GM19467 (cell line): ENCODE data around the gene ADAMTSL2.

Experiments
- ATAC-seq: cut with Tn5 transposase; IDR thresholded peaks from one replicate; pipeline ENCODE4 v1.9.1; 2021; ENCODE audit warnings: mild to moderate bottlenecking, moderate library complexity; ENCODE audit not compliant: unreplicated experiment

The ADAMTSL2 gene

DNA sequence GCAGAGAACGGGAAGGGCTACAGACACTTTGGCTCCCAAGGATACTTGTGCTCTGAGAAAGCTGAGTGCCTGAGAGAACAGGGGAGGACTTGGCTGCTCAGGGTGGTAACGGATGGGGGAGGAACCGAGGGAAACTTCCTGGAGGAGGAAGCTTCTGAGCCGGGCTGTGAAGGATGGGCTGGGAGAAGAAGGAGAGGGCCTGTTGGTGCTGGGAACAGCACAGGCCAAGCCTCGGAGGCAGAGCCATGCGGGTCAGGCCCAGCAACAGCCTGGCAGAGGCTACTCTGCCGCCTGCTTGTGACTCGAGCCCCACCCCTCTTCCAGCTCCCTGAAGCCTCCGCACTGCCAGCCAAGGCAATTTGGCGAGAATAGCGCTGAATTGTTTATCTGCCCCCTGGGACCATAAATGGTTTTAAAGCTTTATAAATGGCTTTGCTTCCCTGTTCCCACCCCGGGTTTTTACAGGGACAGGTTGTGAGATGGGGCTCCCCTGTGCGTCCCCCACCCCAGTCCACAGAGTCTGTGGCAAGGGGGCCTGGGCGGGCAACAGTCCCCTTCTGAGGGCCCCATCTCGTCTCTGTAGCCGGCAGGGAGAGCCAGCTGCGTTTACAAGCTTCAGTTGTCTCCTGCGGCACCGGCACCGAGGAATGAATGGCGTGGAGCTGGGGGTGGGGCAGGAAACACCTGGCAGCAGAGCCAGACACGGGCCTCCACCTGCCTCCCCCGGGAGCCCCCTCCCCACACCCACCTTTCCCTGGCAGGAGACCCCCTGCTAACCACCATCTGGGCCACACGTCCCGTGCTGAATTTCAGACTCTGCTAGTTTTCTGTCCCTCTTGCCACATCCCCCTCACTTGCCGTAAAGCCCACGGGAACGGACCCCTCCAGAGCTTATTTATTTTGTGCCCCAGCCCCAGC is 50.3 kb downstream of the ADAMTSL2 start:
- ATAC-seq = no peak

DNA sequence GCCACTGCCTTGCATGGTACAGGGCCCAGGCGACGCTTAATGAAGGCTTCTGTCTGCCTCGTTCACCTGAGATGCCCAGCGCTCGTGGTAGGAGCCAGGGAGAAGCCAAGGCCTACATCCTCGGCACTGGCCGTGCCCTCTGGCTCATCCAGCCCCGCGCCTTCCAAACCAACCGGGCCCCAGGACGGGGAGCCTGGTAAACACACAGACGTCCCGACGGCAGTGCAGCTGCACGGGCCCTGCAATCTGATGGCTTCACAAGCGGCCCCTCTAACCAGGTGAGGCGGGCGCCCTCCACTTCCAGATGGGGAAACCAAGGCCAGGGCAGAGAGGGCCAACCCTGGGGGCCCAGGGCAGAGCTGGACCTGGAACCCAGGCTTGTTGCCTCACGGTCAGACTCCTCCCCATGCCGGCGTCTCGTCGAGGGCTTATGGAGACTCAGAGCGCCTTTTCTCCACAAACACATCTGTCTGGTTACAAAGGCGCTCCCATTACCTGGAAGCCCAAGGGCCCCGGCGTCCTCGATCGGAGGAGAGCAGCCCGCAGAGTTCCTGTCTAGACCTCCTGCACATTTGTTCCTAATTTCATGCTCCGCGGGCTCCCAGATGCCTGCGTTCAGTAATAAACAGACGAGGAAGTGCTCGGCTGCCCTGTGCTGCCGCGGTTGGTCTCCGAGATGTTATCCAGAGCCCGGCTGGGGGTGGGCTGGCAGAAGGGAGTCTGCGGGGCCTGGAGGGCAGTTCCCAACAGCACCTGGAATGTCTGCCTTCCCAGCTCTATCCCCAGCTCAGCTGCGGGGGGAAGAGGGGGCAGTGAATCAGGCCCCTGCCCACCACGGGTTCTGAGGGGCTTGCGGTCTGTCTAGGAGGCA is 51.2 kb downstream of the ADAMTSL2 start:
- no peak for ATAC-seq

GRCh38 chr9:133587051-133587450 is 52.5 kb downstream of the ADAMTSL2 start:
- no peak for ATAC-seq

DNA sequence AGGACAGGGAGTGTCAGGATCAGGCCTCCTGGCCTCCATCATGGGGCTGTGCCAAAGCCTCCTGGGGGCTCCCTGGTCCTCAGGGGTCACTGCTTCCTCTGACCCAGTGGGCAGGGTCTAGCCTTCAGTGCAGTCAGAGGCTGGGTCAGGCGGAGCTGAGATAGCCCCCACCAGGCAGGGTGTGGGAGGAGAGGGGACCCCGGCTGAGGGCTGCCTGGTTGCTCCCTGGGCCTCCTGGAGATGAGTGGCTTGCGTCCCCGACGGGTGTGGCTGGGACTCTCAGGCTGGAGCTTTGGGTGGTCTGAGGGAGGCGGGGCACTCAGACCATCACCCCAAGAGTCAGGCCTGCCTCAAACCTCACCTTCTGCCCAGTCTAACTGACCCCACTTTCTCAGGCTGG is 53.0 kb downstream of the ADAMTSL2 start:
- ATAC-seq = no peak

GRCh38 chr9:133589454-133590227 is 55.1 kb downstream of the ADAMTSL2 start:
- no peak for ATAC-seq

DNA sequence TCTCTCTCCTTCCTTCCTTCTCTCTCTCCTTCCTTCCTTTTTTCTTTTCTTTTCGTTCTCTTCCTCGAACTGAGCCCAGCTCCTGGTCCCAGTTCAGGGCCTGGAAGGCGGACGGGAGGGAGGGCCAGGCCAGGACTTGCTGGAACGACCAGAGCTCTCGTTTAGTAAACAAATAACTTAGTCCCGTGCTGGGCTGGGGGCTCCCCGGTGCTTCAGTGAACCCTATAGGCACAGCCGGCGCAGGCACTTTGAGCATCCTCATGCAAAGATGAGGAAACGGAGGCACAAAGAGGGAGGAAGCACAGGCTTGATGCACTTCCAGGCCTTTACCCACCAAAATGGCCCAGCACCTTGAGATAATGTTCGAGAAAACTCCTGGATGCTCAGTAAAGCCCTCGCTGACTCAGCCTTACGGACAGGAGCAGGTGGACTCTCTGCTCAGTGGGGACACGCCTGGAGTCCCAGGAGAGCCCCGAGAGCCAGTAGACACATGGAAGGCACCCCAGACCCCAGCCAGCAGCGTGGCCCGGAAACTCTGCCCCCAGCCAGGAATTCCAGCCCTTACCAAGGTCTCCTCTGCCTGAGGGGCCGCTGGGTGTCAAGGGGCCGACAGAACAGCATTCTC is 55.8 kb downstream of the ADAMTSL2 start:
- no peak for ATAC-seq

GRCh38 chr9:133591116-133591910 is 56.8 kb downstream of the ADAMTSL2 start:
- no peak for ATAC-seq

DNA sequence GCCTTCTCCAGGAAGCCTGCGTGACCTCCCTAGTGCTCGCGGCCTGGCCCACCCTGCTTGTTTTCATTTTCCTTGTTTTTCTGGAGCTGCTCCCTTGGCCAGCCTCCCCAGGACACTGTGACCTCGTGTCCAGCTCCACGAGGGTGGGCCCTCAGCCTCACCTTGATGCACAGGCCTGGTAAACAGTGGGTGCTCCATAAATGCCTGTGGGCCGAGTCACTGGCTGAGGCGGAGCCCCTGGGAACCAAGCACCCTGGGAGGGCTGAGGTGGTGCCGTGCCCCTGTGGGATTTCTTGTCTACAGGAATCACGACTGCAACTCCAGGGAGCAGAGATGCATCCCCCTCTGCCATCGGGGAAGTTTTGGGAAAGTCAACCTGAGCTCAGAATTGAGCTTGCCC is 57.5 kb downstream of the ADAMTSL2 start:
- no peak for ATAC-seq

- ATAC-seq = no peak
These were observed 58.4 kb downstream of the ADAMTSL2 start for GRCh38 chr9:133592731-133593409.

DNA sequence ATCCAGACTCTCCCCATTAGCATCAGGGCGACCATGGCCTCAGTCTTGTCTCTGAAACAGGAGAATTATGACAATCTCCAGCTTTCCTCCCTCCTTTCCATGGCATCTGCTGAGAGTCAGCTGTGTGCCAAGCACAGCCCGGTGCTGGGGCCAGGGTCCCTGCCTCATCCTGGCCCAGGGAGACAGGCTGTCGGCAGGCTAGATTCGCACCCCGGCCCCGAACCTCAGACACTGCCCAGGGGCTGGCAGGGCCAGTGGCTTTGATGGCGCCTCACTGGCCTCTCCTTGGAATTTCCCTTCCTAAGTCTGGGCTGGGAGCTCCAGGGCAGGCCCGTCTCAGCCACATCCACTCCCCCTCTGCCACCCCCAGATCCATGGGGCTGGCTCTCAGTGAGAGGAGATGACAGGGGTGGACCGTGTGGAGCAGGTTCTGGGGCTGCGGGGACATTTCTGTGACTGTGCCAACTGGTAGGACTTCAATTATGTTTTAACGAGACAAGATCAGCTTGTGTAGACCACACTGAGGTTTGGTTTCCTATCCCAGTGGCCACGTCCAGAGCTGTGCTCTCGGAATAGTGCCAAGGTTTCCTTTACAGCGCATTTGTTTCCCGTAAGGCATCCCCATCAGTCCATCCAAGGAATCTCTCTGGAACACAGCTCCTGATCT is 59.2 kb downstream of the ADAMTSL2 start:
- ATAC-seq = no peak

DNA sequence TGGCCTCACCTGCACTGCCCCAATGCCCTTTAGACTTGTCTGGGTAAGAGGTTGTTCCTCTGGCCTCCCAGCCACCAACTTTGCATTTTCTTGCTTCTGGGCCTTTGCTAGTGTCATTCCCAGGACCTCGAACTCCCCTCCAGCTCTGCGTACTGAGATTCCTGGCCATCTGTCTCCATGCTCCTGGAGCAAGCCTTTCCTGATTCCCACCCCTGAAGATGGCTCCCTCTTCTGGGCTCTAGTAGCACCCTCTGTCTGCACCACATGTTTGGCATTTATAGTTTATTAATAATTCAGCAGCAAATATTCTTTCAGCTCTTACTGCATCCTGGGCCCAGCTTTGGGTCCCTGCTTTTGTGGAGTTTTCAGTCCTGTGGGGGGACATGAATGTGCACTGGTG is 59.8 kb downstream of the ADAMTSL2 start:
- ATAC-seq = no peak

DNA sequence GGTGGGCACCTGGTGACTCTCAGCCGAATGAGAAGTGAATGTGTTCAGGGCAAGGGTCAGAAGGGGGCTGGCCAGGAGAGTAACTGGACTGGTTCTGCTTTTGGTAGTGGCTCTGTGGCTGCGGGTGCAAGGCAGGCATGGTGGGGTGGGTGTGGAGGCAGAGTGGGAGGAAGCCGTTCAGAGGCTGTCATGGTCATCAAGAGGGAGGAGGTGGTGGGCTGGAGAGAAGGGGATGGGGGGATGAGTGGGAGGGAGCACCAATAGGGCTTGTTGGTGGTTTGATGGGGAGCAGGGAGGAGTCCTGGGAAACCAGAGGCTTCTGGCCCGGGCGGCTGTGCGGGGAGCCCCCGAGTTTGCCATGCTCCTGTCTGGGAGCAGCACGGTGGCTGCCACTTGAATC is 61.4 kb downstream of the ADAMTSL2 start:
- no peak for ATAC-seq

GRCh38 chr9:133597316-133597957 is 62.9 kb downstream of the ADAMTSL2 start:
- no peak for ATAC-seq

GRCh38 chr9:133598978-133599377 is 64.5 kb downstream of the ADAMTSL2 start:
- no peak for ATAC-seq

DNA sequence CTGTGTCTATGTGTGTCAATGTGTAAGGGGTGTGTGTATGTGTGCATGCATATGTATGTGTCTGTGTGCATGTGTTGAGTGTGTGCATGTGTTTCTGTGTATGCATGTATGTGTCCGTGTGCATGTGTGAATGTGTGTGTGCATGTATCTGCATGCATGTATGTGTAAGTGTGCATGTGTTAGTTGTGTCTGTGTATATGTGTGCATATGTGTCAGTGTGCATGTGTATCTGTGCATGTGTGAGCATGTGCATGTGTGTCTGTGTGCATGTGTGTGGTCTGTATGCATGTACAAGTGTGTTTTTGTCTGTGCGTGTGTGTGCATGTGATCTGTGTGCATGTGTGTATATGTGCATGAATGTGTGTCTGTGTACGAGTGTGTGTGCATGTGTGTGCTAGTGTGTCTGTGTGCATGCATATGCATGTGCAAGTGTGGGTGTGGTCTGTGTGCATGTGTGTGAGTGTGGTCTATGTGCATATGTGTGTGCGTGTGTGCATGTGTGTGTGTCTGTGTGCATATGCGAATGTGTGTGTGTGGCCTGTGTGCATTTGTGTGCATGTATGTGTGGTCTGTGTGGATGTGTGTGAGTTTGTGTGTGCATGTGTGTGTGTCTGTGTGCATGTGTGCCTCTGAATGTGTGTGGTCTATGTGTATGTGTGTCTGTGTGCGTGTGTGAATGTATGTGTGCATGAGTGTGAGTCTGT is 65.1 kb downstream of the ADAMTSL2 start:
- no peak for ATAC-seq

DNA sequence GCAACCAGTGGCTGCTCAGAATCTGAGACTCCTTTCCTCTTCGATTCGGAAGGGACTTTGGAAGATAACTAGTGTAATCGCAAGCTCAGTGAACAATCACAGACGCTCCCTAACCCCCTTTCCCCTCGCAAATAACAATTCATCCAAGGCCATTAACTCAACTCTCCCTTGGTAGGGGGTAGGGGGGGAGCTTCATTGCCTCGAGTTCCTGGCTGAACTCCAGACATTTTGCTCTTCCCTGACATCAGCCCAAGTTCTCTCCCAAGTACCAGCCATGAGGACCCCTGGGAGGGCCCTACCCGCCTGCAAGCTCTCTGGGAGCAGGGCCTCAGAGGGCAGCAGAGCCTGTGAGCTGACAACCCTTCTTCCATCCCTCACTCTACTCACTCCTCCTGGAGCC is 66.2 kb downstream of the ADAMTSL2 start:
- ATAC-seq = no peak

GRCh38 chr9:133601746-133602145 is 67.2 kb downstream of the ADAMTSL2 start:
- ATAC-seq = no peak

DNA sequence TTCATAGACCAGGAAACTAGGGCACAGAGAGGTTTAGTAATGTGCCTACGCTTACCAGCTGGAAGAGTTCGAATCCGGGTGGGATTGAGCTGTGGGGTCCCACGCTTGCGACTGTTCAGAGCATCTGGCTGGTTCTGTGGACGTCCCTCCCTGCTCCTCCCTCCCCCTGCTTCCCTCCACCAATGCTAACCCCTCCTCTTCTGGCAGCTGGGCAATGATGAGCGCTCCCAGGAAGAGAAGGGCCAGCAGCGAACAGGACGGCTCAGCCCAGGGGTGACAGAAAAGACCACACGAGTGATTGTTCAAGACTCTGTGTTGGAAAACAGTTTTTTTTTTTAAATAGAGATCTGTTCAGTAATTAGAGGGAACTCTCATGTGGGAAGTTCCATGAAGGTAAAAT is 67.8 kb downstream of the ADAMTSL2 start:
- no peak for ATAC-seq
